HG03565 (cell line): Measurements from ENCODE around the gene MAP3K10.
"Not testable (repeated sequence)": the region's sequence is repeated elsewhere in the genome, so short reads cannot be mapped to it uniquely, and the experiment has no call there.

Source experiments
- ATAC-seq: cut with Tn5 transposase; IDR thresholded peaks from one replicate; pipeline ENCODE4 v1.9.1; 2021; ENCODE audit warnings: mild to moderate bottlenecking, moderate library complexity; ENCODE audit not compliant: unreplicated experiment

The MAP3K10 gene

DNA sequence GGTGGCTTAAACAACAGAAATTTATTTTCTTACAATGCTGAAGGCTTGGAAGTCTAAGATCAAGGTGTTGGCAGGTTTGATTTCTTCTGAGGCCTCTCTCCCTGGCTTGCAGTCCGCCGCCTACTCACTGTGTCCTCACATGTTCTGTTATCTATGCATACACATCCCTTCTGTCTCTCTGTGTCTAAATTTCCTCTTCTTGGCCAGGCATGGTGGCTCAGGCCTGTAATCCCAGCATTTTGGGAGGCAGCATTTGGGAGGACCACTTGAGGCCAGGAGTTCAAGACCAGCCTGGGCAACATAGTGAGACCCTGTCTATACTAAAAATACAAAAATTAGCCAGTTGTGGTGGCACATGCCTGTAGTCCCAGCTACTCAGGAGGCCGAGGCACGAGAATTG is 19.9 kb upstream of the MAP3K10 start:
- ATAC-seq, result not testable (repeated sequence)

- ATAC-seq, result no peak
These were observed 17.1 kb upstream of the MAP3K10 start for GRCh38 chr19:40174092-40174491.

DNA sequence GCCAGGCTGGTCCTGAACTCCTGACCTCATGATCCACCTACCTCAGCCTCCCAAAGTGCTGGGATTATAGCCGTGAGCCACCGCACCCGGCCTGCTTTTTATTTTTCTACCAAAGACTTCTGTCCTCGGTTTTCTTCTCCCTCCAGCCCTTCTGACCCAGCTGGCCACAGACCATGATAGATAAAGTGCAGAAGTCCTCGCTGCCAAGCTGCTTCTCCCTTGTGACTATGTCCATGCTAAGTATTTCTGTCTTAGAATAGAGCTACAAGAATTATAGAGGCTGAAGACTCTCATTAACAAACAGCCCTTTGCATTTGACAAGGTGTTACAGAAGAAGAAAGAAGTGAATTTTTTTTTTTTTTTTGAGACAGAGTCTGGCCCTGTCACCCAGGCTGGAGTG is 15.4 kb upstream of the MAP3K10 start:
- no peak for ATAC-seq

- ATAC-seq, result no peak
These were observed 13.7 kb upstream of the MAP3K10 start for GRCh38 chr19:40177286-40178070.

DNA sequence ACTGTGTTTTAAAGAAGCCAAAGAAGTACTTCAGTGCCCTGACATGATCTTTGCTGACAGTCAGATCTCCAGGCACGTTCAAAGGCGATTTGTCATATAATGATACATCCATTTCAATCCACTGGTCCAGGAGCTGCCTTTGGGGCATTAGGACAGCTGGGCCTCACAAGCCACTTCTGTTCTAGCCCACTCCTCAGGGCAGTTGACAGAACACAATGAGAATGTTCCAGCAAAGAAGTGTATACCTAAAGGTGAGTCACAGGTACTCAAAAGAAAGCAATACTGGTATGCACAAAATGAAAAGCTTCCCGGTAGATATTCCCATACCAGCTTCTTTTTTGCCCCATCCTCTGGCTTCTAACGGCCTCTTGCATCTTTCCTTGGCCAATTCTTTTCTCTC is 12.5 kb upstream of the MAP3K10 start:
- ATAC-seq, result no peak

DNA sequence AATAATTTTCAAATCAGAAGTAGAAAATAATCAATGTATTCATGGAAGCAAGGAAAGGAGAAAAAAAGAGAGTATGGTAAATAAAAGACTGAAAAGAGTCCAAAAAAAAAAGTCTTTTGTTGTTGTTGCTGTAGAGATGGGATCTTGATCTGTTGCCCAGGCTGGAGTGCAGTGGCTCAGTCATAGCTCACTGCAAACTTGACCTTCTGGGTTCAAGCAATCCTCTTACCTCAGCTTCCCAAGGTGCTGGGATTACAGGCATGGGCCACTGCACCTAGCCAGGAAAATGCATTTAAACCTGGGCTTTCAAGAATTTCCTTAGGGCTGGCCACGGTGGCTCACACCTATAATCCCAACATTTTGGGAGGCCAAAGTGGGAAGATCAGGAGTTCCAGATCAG is 7.0 kb upstream of the MAP3K10 start:
- no peak for ATAC-seq

- ATAC-seq, result no peak
These were observed 815 bp downstream of the MAP3K10 start for GRCh38 chr19:40191836-40192646.

GRCh38 chr19:40192758-40193586 is 1.7 kb downstream of the MAP3K10 start:
- no peak for ATAC-seq

DNA sequence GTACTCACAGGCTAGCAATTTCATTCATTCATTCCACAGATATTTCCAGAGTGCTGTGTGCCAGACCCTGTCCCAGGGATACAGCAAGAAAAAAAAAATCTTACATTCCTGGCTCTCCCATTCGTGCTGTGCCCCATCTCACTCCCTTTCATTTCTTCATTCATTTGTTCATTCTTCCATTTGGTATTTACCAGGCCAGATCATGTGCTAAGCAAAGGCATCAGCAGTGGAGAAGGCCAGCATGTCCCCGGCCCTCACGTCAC is 2.3 kb downstream of the MAP3K10 start:
- no peak for ATAC-seq

DNA sequence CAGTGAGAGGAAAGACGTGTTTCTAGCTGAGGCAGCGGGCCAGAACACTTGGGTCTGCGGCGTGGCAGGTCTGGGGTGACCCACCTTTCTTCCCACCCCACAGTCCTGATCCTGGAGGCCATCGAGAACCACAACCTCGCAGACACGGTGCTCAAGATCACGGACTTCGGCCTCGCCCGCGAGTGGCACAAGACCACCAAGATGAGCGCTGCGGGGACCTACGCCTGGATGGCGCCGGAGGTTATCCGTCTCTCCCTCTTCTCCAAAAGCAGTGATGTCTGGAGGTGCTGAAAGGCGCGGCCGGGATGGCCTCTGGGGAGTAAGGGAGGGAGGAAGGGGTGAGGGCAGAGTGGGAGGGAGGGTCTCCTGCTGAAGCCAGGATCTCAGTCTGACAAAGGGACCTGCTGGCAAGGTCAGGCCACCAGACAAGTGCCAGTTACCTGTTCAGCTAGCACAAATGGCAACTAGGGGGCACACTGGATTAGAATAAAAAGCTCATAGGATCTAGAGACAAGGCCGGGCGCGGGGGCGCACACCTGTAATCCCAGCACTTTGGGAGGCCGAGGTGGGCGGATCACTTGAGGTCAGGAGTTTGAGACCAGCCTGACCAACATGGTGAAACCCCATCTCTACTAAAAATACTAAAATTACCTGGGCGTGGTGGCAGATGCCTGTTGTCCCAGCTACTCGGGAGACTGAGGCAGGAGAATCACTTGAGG is 7.2 kb downstream of the MAP3K10 start:
- no peak for ATAC-seq

- ATAC-seq, result no peak
These were observed 9.3 kb downstream of the MAP3K10 start for GRCh38 chr19:40200341-40201099.

GRCh38 chr19:40204381-40204780 is 13.2 kb downstream of the MAP3K10 start:
- no peak for ATAC-seq

GRCh38 chr19:40205760-40206159 is 14.5 kb downstream of the MAP3K10 start:
- no peak for ATAC-seq

DNA sequence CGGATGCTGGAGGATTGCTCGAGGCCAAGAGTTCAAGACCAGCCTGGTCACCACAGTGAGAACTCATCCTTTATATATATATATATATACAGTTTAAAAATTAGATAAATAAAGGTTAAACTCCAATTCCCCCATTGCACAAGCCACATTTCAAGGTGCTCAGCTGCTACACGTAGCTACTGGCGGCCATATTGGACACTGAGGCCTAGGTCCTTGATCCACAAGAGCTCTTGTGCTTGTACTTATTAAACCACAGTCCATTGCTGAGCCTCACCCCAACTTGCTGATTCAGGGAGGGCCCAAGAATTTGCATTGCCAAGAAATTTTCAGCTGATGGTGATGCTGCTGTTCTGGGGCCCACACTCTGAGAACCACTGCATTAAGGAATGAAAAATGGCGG is 17.4 kb downstream of the MAP3K10 start:
- no peak for ATAC-seq

GRCh38 chr19:40210889-40211288 is 19.7 kb downstream of the MAP3K10 start:
- ATAC-seq, result no peak

- ATAC-seq, result no peak
These were observed 22.1 kb downstream of the MAP3K10 start for GRCh38 chr19:40213251-40213829.

GRCh38 chr19:40213882-40214570 is 22.8 kb downstream of the MAP3K10 start:
- ATAC-seq, result no peak

DNA sequence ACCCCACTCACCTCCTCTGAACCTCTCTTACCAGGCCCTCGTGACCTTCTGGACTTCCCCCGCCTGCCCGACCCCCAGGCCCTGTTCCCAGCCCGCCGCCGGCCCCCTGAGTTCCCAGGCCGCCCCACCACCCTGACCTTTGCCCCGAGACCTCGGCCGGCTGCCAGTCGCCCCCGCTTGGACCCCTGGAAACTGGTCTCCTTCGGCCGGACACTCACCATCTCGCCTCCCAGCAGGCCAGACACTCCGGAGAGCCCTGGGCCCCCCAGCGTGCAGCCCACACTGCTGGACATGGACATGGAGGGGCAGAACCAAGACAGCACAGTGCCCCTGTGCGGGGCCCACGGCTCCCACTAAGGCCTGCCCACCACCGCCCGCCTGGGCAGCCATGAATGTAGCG is 23.7 kb downstream of the MAP3K10 start:
- ATAC-seq, result no peak

GRCh38 chr19:40216013-40216776 is 25.0 kb downstream of the MAP3K10 start:
- no peak for ATAC-seq
